ENCODE data around the gene NOD1. TPM values are rescaled to one million over a fixed set of nuclear protein-coding genes. Genes with fewer than 3 reads are reported as not detected.
"Not testable (repeated sequence)": the region's sequence is repeated elsewhere in the genome, so short reads cannot be mapped to it uniquely, and the experiment has no call there.

Gene NOD1
- total RNA-seq, 2 experiments from 2014 or later, result 22.3 to 25.2 TPM

- ChIA-PET POLR2A (no interaction called here), CTCF (no interaction called here)
- Mint-ChIP-seq H3K36me3 (ENCODE audit: low read depth) (peaks cover 3% of the 10 kb centered on the region), H3K4me3 (no peak overlapping the region), H3K4me1 (ENCODE audit: low read depth) (no peaks in the 10 kb centered on the region), H3K9me3 (ENCODE audit: insufficient read depth) (no peaks in the 10 kb centered on the region), H3K27ac (no peak overlapping the region), H3K27me3 (ENCODE audit: low read depth) (no peaks in the 10 kb centered on the region)
- no peak for ATAC-seq
- no peak for DNase-seq
Observed at GRCh38 chr7:30403477-30403876, 75.1 kb downstream of the NOD1 start.

- CTCF ChIA-PET, result interaction anchor here (1.2 to 1.4 kb wide), 2 partner anchors 8 to 120 kb away, joined by 4 to 9 read pairs; no protein-coding TSS in a partner anchor
Observed at GRCh38 chr7:30396389-30396788, 82.2 kb downstream of the NOD1 start.

GRCh38 chr7:30395676-30396075 lies 82.9 kb downstream of the NOD1 start:
- Mint-ChIP-seq H3K4me1 (ENCODE audit: low read depth) (no peaks in the 10 kb centered on the region), H3K27me3 (ENCODE audit: low read depth) (no peaks in the 10 kb centered on the region), H3K4me3 (no peak overlapping the region), H3K36me3 (ENCODE audit: low read depth) (no peaks in the 10 kb centered on the region), H3K27ac (no peak overlapping the region), H3K9me3 (ENCODE audit: insufficient read depth) (no peaks in the 10 kb centered on the region)
- ATAC-seq (no peak), DNase-seq (no peak)
- ChIA-PET POLR2A (no interaction called here), CTCF (interaction anchor here (1.2 kb wide), 1 partner anchor 8 kb away, joined by 4 read pairs; no protein-coding TSS in a partner anchor)

More at GRCh38 chr7:30396389-30396788, 82.2 kb downstream of the NOD1 start:
- H3K4me3 Mint-ChIP-seq, result no peak overlapping the region
- no peaks in the 10 kb centered on the region for H3K27me3 Mint-ChIP-seq (ENCODE audit: low read depth)
- H3K4me1 Mint-ChIP-seq (ENCODE audit: low read depth), result no peaks in the 10 kb centered on the region
- ATAC-seq, result no peak
- POLR2A ChIA-PET, result no interaction called here
- DNase-seq, result no peak
- no peaks in the 10 kb centered on the region for H3K36me3 Mint-ChIP-seq (ENCODE audit: low read depth)
- no peaks in the 10 kb centered on the region for H3K9me3 Mint-ChIP-seq (ENCODE audit: insufficient read depth)
- no peak overlapping the region for H3K27ac Mint-ChIP-seq

GRCh38 chr7:30391806-30392205 lies 86.8 kb downstream of the NOD1 start:
- Mint-ChIP-seq H3K4me3 (no peak overlapping the region), H3K36me3 (ENCODE audit: low read depth) (no peaks in the 10 kb centered on the region), H3K27me3 (ENCODE audit: low read depth) (no peaks in the 10 kb centered on the region), H3K27ac (no peak overlapping the region), H3K9me3 (ENCODE audit: insufficient read depth) (no peaks in the 10 kb centered on the region), H3K4me1 (ENCODE audit: low read depth) (no peaks in the 10 kb centered on the region)
- CTCF ChIA-PET, result no interaction called here
- DNase-seq, result no peak
- ATAC-seq, result no peak
- POLR2A ChIA-PET, result no interaction called here

GRCh38 chr7:30390736-30391636 lies 87.6 kb downstream of the NOD1 start:
- H3K4me1 Mint-ChIP-seq (ENCODE audit: low read depth), result no peaks in the 10 kb centered on the region
- no peak for ATAC-seq

GRCh38 chr7:30389791-30390190 lies 88.8 kb downstream of the NOD1 start:
- POLR2A ChIA-PET, result no interaction called here
- CTCF ChIA-PET, result no interaction called here
- H3K27me3 Mint-ChIP-seq (ENCODE audit: low read depth), result no peaks in the 10 kb centered on the region
- no peaks in the 10 kb centered on the region for H3K9me3 Mint-ChIP-seq (ENCODE audit: insufficient read depth)
- H3K4me1 Mint-ChIP-seq (ENCODE audit: low read depth), result no peaks in the 10 kb centered on the region
- no peak overlapping the region for H3K27ac Mint-ChIP-seq
- no peak overlapping the region for H3K4me3 Mint-ChIP-seq
- no peaks in the 10 kb centered on the region for H3K36me3 Mint-ChIP-seq (ENCODE audit: low read depth)
- DNase-seq (no peak), ATAC-seq (no peak)

More at GRCh38 chr7:30390736-30391636, 87.6 kb downstream of the NOD1 start:
- Mint-ChIP-seq H3K4me3 (no peak overlapping the region), H3K9me3 (ENCODE audit: insufficient read depth) (no peaks in the 10 kb centered on the region), H3K27ac (no peak overlapping the region), H3K27me3 (ENCODE audit: low read depth) (no peaks in the 10 kb centered on the region), H3K36me3 (ENCODE audit: low read depth) (no peaks in the 10 kb centered on the region)
- CTCF ChIA-PET, result interaction anchor here (0.8 kb wide), 1 partner anchor 116 kb away, joined by 4 read pairs; no protein-coding TSS in a partner anchor
- no peak for DNase-seq
- POLR2A ChIA-PET, result no interaction called here

- no peaks in the 10 kb centered on the region for H3K4me1 Mint-ChIP-seq (ENCODE audit: low read depth)
- ChIA-PET POLR2A (no interaction called here), CTCF (no interaction called here)
- ATAC-seq (no peak), DNase-seq (no peak)
- no peak overlapping the region for H3K27ac Mint-ChIP-seq
- H3K4me3 Mint-ChIP-seq, result no peak overlapping the region
- no peaks in the 10 kb centered on the region for H3K27me3 Mint-ChIP-seq (ENCODE audit: low read depth)
- no peaks in the 10 kb centered on the region for H3K36me3 Mint-ChIP-seq (ENCODE audit: low read depth)
- H3K9me3 Mint-ChIP-seq (ENCODE audit: insufficient read depth), result no peaks in the 10 kb centered on the region
Observed at GRCh38 chr7:30382607-30383006, 96.0 kb downstream of the NOD1 start.

GRCh38 chr7:30380824-30381223 lies 97.8 kb downstream of the NOD1 start:
- DNase-seq; H3K4me3 Mint-ChIP-seq; H3K27ac Mint-ChIP-seq; H3K4me1 Mint-ChIP-seq (ENCODE audit: low read depth); H3K36me3 Mint-ChIP-seq (ENCODE audit: low read depth); ATAC-seq; CTCF ChIA-PET; H3K27me3 Mint-ChIP-seq (ENCODE audit: low read depth); H3K9me3 Mint-ChIP-seq (ENCODE audit: insufficient read depth); POLR2A ChIA-PET: not testable (repeated sequence)

- H3K36me3 Mint-ChIP-seq (ENCODE audit: low read depth), result no peaks in the 10 kb centered on the region
- DNase-seq, result no peak
- no peak overlapping the region for H3K4me3 Mint-ChIP-seq
- no peaks in the 10 kb centered on the region for H3K9me3 Mint-ChIP-seq (ENCODE audit: insufficient read depth)
- no peak overlapping the region for H3K27ac Mint-ChIP-seq
- H3K27me3 Mint-ChIP-seq (ENCODE audit: low read depth), result no peaks in the 10 kb centered on the region
- ATAC-seq, result no peak
- ChIA-PET CTCF (no interaction called here), POLR2A (no interaction called here)
- no peaks in the 10 kb centered on the region for H3K4me1 Mint-ChIP-seq (ENCODE audit: low read depth)
Observed at GRCh38 chr7:30380294-30380693, 98.3 kb downstream of the NOD1 start.

- ChIA-PET POLR2A (no interaction called here), CTCF (no interaction called here)
- no peaks in the 10 kb centered on the region for H3K4me1 Mint-ChIP-seq (ENCODE audit: low read depth)
- H3K27ac Mint-ChIP-seq, result no peak overlapping the region
- H3K36me3 Mint-ChIP-seq (ENCODE audit: low read depth), result no peaks in the 10 kb centered on the region
- H3K4me3 Mint-ChIP-seq, result no peak overlapping the region
- no peaks in the 10 kb centered on the region for H3K27me3 Mint-ChIP-seq (ENCODE audit: low read depth)
- ATAC-seq (no peak), DNase-seq (no peak)
- no peaks in the 10 kb centered on the region for H3K9me3 Mint-ChIP-seq (ENCODE audit: insufficient read depth)
Observed at GRCh38 chr7:30379741-30380140, 98.8 kb downstream of the NOD1 start.

- Mint-ChIP-seq H3K4me1 (ENCODE audit: low read depth) (no peaks in the 10 kb centered on the region), H3K9me3 (ENCODE audit: insufficient read depth) (no peaks in the 10 kb centered on the region), H3K27me3 (ENCODE audit: low read depth) (no peaks in the 10 kb centered on the region), H3K36me3 (ENCODE audit: low read depth) (no peaks in the 10 kb centered on the region), H3K27ac (no peak overlapping the region), H3K4me3 (no peak overlapping the region)
- DNase-seq, result no peak
- ChIA-PET CTCF (no interaction called here), POLR2A (no interaction called here)
- ATAC-seq, result no peak
Observed at GRCh38 chr7:30379131-30379530, 99.5 kb downstream of the NOD1 start.

GRCh38 chr7:30378275-30378674 lies 100.3 kb downstream of the NOD1 start:
- no peaks in the 10 kb centered on the region for H3K9me3 Mint-ChIP-seq (ENCODE audit: insufficient read depth)

More at GRCh38 chr7:30378275-30378674, 100.3 kb downstream of the NOD1 start:
- no peaks in the 10 kb centered on the region for H3K36me3 Mint-ChIP-seq (ENCODE audit: low read depth)
- no peak overlapping the region for H3K4me3 Mint-ChIP-seq
- CTCF ChIA-PET, result no interaction called here
- ATAC-seq (no peak), DNase-seq (no peak)
- H3K4me1 Mint-ChIP-seq (ENCODE audit: low read depth), result no peaks in the 10 kb centered on the region
- no peaks in the 10 kb centered on the region for H3K27me3 Mint-ChIP-seq (ENCODE audit: low read depth)
- POLR2A ChIA-PET, result no interaction called here
- H3K27ac Mint-ChIP-seq, result no peak overlapping the region

All from activated CD8-positive, alpha-beta T cell treated with anti-CD3 and anti-CD28 coated beads, Interleukin-2, amount 10 ng/mL, durations not matched to agents 7 days and 5 days (primary cell).